ENCODE measurements around the gene TRMT112.
"Not testable (repeated sequence)": the region's sequence is repeated elsewhere in the genome, so short reads cannot be mapped to it uniquely, and the experiment has no call there.

DNA sequence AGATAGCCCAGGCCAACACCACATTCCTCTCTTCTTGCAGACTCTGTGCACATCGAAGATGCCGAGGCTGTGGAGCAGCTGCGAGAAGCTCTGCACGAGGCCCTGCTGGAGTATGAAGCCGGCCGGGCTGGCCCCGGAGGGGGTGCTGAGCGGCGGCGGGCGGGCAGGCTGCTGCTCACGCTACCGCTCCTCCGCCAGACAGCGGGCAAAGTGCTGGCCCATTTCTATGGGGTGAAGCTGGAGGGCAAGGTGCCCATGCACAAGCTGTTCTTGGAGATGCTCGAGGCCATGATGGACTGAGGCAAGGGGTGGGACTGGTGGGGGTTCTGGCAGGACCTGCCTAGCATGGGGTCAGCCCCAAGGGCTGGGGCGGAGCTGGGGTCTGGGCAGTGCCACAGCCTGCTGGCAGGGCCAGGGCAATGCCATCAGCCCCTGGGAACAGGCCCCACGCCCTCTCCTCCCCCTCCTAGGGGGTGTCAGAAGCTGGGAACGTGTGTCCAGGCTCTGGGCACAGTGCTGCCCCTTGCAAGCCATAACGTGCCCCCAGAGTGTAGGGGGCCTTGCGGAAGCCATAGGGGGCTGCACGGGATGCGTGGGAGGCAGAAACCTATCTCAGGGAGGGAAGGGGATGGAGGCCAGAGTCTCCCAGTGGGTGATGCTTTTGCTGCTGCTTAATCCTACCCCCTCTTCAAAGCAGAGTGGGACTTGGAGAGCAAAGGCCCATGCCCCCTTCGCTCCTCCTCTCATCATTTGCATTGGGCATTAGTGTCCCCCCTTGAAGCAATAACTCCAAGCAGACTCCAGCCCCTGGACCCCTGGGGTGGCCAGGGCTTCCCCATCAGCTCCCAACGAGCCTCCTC lies 1.5 kb downstream of the TRMT112 start:
- TF ChIP-seq, protein P1, sequence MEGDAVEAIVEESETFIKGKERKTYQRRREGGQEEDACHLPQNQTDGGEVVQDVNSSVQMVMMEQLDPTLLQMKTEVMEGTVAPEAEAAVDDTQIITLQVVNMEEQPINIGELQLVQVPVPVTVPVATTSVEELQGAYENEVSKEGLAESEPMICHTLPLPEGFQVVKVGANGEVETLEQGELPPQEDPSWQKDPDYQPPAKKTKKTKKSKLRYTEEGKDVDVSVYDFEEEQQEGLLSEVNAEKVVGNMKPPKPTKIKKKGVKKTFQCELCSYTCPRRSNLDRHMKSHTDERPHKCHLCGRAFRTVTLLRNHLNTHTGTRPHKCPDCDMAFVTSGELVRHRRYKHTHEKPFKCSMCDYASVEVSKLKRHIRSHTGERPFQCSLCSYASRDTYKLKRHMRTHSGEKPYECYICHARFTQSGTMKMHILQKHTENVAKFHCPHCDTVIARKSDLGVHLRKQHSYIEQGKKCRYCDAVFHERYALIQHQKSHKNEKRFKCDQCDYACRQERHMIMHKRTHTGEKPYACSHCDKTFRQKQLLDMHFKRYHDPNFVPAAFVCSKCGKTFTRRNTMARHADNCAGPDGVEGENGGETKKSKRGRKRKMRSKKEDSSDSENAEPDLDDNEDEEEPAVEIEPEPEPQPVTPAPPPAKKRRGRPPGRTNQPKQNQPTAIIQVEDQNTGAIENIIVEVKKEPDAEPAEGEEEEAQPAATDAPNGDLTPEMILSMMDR (IDR thresholded peaks at IDR 0.05) = not testable (repeated sequence)
- TF ChIP-seq POLR2A (IDR thresholded peaks at IDR 0.05) = not testable (repeated sequence)

Data from right lobe of liver (tissue), 4 donors.